NOMO-1 treated with DMSO at 0.1 percent for 48 hours (cell line): ENCODE data around the gene ENO4.

Experiments
- DNase-seq: peaks from one replicate; lab custom pipeline; 2025; ENCODE audit not compliant: unreplicated experiment; lab: John Stamatoyannopoulos, UW

Gene ENO4

GRCh38 chr10:116829711-116830110 lies 19.6 kb upstream of the ENO4 start:
- no peak for DNase-seq

- DNase-seq, result no peak
These were observed 18.2 kb upstream of the ENO4 start for GRCh38 chr10:116831086-116831485.

- no peak for DNase-seq
These were observed 17.5 kb upstream of the ENO4 start for GRCh38 chr10:116831790-116832189.

- DNase-seq, result no peak
These were observed 15.0 kb upstream of the ENO4 start for GRCh38 chr10:116833986-116834985.

- DNase-seq, result no peak
These were observed 13.6 kb upstream of the ENO4 start for GRCh38 chr10:116835658-116836057.

- no peak for DNase-seq
These were observed 13.2 kb upstream of the ENO4 start for GRCh38 chr10:116836083-116836482.

GRCh38 chr10:116836902-116837523 lies 12.3 kb upstream of the ENO4 start:
- DNase-seq, result no peak

GRCh38 chr10:116838143-116838725 lies 11.1 kb upstream of the ENO4 start:
- peak; percentile 67 for DNase-seq

GRCh38 chr10:116840389-116841075 lies 8.8 kb upstream of the ENO4 start:
- DNase-seq, result no peak

- no peak for DNase-seq
These were observed 3.5 kb upstream of the ENO4 start for GRCh38 chr10:116845823-116846222.

- peak; percentile 12 for DNase-seq
These were observed 1.0 kb upstream of the ENO4 start for GRCh38 chr10:116848032-116848943.

- no peak for DNase-seq
These were observed 403 bp upstream of the ENO4 start for GRCh38 chr10:116848944-116849247.

- no peak for DNase-seq
These were observed 836 bp downstream of the ENO4 start for GRCh38 chr10:116850058-116850611.

- no peak for DNase-seq
These were observed 2.9 kb downstream of the ENO4 start for GRCh38 chr10:116852246-116852645.

- no peak for DNase-seq
These were observed 4.0 kb downstream of the ENO4 start for GRCh38 chr10:116853287-116853686.

GRCh38 chr10:116853701-116854100 lies 4.4 kb downstream of the ENO4 start:
- DNase-seq, result no peak

- DNase-seq, result no peak
These were observed 7.9 kb downstream of the ENO4 start for GRCh38 chr10:116857156-116857555.

GRCh38 chr10:116861796-116862195 lies 12.5 kb downstream of the ENO4 start:
- DNase-seq, result no peak

- no peak for DNase-seq
These were observed 15.1 kb downstream of the ENO4 start for GRCh38 chr10:116864436-116864835.

- DNase-seq, result no peak
These were observed 16.8 kb downstream of the ENO4 start for GRCh38 chr10:116866066-116866465.
